NCI-H446 (cell line): ENCODE measurements around the gene EXOC6B.
A peak's percentile ranks its signal among the peaks of the same experiment; 100 is the strongest.

Experiments used
- DNase-seq, 2 experiments: peaks; one replicate each; lab custom pipeline; 2025; lab: John Stamatoyannopoulos, UW

EXOC6B gene

DNA sequence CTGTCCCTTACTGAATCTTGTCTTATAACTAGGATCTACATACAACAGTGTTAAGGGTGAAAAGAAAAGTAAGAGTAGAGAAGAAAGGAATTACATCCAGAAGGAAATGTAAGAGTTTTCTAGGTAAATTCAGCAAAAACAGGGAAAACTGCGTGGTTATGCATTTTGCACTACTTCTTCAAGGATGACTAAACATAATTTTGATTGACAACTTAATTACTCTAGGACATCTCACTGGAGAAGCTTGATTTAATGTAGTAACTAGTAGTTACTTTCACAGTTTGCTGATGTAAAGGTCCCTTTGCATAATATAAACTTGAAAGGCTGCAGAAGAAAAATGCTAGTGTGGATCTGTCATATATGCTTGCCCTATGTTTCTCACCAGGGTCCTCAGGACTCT, 464.8 kb downstream of the EXOC6B start:
- no peak for DNase-seq

DNA sequence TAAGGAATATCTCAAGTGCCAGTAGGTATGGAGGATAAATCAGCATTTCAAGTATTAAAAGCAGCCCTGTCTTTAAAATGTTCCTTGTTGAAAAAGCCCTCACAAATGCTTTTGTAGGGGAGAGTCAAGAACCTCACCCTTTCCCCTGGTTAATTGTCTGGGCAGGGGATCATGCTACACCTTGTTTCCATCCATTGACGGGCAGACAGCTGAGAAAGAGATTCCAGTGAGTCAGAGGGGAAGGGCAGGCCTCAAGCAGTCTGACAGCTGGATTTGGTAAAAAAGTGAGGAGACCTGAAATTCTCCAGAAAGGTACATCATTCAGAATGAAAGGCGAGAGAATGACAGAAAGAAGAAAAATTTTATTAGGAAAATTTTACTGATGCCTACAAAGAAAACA, 475.0 kb downstream of the EXOC6B start:
- no peak for DNase-seq

DNA sequence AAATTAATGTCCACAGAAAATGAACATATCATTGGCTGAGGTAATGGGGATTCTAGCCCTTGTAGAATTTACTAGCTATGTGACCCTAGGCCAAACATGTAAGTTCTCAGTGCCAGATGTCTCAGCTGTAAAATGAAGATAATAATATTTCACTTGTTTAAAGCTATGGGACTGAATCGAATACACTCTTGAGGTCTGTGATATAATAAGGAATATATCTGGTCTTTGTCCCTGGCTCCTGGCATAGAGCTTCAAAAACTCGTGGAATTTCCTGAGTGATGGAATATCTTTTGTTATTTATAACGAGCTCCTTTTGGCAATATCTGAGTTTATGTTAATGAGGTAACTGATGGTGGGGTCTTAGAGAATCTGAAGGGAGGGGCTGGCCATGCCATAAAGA, 476.8 kb downstream of the EXOC6B start:
- DNase-seq, result no peak

DNA sequence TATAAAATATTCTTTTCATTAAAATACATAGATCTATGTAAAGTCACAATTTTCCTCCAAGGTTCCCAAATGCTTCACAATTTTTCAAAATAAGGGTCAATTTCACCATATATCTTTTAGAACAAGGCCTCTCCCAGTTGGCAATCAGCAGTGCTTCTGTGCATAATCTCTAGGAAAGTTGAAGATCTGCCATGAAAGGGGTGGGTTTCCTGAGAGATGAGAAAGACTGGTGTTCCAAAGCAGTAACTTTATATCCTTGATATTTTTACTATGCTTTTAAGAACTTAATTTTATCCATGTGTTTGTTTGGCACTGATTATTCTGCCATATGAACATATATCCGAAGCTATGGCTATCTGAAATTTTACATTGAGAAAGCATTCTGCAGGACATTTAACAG, 478.8 kb downstream of the EXOC6B start:
- DNase-seq, result no peak

DNA sequence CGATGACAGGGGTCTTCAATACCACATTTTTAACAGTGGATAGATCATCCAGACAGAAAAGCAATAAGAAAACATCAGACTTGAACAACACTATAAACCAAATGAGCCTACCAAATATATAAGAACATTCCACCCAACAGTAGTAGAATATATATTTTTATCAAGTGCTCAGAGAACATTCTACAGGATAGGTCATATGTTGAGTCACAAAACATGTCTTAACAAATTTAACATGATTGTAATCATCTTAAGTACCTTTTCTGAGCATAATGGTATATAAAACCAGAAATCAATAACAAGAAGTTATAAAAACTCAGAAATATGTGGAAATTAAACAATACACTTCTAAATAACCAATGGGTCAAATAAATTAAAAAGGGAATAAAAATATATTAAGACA, 484.2 kb downstream of the EXOC6B start:
- no peak for DNase-seq

DNA sequence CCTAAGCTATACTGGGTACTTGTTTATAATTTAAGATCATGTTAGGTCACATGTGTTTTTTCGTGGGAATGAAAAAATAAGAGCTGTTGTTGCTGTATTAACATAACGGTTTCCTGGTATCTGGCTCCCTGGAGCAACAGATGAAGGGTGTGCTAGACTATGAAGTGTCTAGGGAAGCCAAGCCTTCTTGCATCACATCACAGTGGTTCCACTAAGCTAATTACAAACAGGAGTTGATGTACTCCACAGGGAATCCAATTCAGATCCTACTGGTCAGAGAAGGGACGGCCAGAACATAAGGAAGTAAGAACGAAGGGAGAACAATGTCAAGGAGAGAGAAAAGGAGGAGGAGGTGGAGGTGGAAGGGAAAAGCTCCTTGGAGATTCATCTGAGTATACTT, 485.2 kb downstream of the EXOC6B start:
- DNase-seq, result no peak

DNA sequence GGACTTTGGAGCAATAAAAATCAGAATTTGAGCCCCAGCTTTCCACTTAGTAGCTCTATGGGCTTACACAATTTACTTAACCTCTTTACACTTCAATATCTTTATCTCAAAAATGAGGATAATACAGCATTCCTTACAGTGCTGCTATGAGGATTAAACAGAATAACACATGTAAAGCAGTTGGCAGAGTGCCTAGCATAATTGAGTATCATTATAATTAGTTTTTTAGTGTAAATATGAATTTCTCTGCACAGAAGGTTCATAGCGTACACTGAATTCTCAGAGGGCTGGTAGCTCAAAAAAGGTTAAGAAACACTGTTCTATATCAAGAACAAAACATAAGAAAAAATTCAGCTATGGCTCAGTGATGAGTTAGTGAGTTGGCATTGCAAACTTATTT, 487.8 kb downstream of the EXOC6B start:
- no peak for DNase-seq

DNA sequence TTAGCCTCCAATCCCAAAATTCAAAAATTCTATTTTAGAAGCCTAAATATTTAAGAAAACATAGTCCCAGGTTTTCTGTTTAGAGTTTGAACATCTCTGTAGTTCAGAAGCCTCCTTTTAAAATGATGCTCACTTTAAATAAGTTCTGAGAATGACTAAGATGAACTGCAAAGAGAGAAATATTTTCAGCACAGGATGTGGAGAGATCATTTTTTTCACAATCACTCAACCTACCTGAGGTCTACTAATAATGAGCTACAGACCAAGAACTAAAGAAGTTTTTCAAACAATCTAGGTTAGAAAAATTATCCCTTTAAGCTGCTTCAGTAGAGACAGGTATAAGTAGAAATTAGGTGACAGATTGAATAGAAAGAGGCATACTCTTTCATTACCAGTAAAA, 493.1 kb downstream of the EXOC6B start:
- DNase-seq, result no peak

DNA sequence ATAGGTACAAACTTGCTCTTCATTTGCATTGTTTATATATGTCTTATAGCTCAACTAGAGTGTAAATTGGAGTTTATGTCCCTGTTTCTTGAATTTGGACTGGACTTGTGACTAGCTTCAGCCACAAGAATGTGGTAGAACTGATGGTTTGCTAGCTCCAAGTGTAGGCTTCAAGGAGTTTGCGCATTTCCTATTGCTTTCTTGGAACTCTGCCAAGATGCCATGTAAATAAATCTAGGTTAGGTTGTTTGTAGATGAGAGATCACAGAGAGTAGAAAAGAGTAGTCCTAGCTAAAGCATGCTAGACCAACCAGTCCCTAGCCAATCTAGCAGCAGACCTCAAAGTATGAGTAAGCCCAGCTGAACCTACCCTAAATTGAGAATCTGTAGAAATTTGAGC, 495.2 kb downstream of the EXOC6B start:
- DNase-seq, result no peak

DNA sequence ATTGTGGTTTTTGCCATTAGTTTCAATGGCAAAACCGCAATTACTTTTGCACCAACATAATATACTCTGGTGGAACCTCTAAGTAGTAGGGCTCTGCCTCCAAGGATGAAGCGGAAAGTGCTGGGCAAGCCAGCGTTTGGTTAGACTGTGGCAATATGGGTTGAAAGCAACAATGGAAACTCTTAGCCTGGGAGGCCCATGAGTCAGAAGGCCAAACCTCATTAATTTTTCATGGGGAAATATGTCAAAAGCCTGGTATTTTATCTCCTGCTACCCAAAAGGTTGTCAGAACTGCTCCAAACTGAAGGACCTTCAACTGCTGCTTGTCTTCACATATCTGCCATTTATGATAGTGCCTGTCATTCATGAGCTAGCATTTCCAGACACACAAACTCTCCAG, 499.1 kb downstream of the EXOC6B start:
- DNase-seq, result no peak

DNA sequence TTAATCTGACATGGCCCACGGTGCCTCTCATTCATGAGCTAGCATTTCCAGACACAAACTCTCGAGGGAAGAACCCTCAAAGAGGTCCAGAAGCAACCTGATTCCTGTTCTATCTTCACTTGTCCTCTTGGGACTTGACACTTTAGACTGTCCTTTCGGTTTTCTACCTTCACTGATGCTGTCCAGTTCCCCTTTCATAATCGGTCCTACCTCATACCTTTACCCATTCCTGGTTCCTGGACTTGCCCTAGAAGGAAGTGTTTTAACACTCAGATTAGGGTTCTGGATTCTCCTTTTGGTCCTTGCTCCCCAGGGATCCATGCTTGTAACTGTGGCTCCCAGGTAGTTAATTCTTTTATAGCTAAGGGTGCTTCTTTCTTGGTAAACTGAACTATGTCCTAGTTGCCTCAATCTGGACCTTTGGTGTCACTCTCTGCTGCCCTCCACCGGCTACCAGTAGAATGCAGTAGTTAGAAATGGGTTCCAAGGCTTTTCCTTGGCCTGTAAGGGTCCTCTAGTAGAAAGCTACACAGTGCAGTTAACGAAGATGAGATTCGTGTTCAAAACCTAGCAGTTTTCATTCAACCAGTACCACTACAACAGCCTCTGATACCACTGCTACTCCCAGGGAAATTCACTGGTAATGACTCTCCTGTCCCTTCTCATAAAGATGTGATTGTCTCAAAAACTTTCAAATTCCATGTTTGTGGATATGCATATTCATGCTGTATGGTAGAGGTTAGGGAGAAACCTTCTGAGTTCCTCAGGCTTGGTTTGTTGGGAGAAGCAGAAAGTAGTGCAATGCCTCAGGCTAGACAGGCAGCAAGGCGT, 500.0 kb downstream of the EXOC6B start:
- peak in 1 of 2 experiments; percentile 28 for DNase-seq

DNA sequence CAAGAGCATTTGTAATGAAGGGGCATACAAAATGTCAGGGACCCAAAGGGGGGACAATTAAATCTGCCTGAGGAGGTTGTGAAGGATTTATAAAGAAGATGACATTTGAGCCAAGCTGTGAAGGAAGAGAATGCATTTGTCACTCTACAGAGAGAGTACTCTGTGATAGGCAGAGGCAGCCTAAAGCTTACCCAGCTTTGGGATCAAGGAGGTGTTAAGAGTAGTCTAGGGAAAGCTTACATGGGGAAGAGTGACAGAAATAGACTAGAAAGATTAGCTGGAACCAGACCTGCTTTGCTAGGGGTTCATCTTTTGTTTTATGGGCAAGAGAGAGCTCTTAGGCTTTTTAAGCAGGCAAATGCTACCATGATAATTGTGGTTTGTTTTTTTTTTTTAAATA, 509.1 kb downstream of the EXOC6B start:
- DNase-seq, result no peak

DNA sequence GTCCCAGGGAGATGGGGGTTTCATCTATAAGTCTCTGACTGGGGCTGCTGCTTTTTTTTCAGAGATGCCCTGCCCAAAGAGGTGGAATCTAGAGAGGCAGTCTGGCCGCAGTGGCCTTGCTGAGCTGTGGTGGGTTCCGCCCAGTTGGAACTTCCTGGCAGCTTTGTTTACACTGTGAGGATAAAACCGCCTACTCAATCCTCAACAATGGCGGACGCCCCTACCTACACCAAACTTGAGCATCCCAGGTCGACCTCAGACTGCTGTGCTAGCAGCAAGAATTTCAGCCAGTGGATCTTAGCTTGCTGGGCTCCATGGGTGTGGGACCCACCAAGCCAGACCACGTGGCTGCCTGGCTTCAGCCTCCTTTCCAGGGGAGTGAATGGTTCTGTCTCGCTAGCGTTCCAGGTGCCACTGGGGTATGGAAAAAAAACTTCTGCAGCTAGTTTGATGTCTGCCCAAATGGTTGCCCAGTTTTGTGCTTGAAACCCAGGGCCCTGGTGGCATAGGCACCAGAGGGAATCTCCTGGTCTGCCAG, 525.6 kb downstream of the EXOC6B start:
- no peak for DNase-seq

DNA sequence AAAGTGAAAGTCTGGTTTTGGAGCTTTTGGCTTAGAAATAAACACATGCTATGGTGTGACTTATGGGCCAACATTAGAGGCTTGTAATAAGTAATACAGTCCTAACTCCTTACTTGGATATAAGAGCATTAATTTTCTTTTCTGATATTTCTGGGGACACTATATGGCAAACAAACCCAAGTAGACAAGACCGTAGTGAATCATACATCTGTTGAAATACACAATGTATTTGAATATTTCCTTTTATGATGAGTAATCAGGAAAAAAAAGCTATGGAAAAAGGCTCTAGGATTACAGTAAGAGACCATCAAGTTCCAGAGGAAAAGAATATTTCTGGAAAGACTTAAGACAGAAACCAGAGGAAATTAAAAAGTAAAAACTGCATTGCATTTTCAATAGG, 532.2 kb downstream of the EXOC6B start:
- DNase-seq, result no peak

DNA sequence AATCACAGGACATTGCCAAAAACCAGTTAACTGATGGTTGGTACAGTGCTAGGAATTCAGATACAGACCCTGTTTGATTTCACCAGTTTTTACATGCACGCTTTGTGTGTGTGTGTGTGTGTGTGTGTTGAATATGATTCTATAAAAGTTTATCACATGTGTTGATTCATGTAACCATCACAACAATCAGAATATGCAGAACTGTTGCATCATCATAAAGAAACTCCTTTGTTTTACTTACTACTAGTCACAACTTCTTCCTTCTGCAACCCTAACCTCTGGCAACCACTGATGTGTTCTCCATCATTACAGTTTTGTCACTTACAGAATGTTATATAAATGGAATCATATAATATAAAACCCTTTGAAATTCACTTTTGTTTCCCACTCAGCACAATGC, 533.4 kb downstream of the EXOC6B start:
- no peak for DNase-seq

DNA sequence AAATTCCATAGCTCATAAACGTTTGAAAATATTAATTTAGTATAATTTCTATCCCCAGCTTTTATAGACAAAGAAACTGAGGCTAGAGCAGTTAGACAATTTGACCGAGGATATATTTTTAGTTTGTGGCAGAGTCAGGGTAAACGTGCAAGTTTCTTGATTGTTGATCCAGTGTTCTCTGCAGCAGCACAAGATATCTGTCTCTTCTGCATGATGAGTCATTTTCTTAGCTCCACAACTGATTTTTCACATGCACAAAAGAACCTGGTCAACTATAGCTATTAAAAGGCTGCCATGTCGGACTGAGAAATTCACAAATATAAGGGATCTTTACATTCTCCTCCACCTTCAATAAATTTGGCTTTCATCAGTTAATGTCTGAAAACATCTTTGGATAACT, 534.8 kb downstream of the EXOC6B start:
- DNase-seq, result no peak

DNA sequence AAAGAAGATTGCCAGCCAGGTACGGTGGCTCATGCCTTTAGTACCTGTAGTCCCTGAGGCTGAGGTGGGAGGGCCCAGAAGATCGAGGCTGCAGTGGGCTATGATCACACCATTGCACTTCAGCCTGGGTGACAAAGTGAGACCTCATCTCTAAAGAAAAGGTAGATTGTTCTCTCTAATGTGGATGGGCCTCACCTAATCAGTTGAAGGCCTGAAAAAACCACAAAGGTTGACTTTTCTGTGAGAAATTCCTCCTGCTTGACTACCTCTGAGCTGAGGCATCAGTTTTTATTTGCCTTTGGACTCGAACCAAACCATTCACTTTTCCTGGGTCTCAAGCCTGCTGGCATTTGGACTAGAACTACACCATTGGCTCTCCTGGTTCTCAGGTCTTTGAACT, 536.1 kb downstream of the EXOC6B start:
- no peak for DNase-seq

DNA sequence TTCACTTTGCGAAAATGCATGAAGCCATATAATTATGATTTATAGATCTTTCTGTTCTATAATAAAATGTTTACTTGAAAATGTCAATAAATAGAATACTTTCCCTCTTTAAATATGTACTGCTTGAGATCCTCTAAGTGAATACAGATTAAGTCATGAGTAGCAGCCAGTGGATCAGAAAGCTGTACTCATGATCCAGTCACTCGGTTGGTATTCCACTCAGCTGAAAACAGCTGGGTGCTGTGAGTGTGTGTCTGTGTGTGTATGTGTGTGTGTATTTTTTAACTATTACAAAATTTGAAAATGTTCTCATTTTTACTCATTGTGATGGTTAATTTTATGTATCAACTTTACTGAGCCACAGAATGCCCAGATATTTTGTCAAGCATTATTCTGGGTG, 536.5 kb downstream of the EXOC6B start:
- no peak for DNase-seq

DNA sequence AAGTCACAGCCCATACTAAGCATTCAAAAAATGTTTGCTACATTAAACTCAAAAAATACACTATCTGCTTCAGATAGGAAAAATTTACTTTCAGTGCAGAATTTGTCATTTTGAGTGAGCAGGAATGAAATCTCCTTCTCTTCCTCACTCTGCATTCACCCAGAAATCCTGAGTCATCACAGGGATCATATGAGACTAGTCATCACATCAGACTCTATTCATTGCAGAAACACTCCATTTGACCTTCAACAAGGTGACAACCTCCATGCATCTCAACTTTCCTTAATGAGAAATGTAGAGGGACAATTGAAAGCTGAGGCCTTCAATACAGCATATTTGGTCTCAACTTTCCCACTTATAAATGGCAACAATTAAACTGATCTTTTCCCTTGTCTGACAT, 547.8 kb downstream of the EXOC6B start:
- no peak for DNase-seq

DNA sequence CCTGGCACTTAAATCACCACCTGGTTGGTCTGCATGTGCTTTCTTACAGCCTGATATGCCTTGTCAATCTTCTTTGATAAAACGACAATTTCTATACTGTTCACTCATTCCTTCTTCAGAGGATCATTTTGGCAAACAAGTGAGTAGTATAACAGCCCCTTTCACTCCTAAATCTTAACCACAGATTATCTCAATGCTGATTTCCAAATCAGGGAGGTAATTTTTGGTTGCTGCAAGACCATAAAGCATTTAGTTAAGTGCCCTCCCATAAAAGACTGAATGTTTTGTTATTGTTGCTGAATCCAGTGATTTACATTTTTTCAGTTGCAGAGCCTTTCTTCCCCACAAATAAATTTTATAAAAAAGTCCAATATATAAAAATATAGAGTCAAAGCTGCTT, 549.0 kb downstream of the EXOC6B start:
- DNase-seq, result no peak

DNA sequence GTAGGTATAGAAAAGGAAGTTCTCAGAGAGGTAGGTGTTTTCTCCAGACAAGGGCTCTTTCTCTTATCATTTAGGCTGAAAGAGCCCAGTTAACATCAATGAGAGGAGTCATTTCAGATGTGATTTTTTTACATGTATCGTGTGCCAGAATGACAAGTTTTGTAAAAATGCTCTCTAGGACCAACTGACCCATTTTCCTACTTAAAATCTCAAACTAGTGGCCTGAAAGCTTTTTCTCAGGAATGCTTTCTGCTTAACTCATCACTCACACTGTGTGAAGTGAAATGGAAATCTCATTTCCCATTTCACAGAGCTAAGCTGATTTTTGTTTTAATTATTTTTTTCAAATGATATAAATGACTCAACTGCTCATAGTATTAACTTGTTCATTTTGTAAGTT, 549.5 kb downstream of the EXOC6B start:
- DNase-seq, result no peak

DNA sequence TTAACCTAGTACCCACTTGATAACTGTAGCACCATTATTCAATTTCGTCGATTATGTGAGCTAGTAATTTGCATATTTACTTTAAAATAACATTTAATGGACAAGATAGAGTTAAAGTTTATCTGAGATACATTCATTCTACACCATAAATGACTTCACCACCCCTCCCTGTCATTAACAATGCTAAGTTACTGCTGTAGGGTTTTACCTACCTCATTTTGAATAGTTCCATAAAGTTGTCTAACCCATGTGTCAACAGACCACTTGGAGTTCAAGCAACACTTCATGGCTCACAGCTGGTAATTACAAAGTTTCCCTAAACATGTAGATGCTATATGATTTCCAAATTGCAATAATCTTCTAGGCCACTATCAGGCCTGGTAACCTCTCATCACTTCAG, 550.7 kb downstream of the EXOC6B start:
- DNase-seq, result no peak

DNA sequence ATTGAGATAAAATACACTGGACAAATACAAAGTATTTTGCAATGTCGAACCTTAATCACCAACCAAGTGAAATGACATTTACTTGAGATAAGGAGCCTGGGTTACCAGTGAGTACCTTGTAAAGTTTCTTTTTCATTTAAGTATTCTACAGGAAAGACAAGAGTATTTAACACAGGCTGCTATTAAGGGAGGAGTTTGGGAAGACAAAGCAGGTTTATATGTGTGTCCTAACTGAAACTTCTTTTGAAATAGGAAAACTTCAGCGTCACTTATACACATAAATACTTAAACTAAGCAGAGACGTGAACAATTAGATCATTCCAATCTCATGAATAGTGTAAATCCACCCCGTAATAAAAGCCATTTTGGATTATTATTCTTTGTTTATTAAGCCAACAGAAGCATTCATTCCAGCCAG, 551.4 kb downstream of the EXOC6B start:
- DNase-seq, result no peak

DNA sequence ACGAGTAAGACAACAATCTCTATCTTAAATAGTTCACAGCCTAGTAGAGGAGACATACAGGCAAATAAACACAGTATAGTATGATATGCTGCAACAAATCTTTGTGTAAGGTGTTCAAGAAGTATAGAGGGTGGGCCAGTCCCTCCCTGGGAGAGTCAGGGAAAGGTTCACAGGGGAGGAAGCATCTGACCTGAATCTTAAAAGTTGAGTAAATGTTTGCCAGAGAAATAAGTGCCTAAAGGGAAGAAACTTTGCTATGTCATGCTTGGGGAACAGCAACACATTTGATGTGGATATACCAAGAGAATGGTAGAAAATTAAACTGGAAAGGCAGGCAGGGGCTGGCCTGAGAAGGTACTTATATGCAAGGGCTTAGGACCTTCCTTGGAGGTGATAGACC, 552.4 kb downstream of the EXOC6B start:
- no peak for DNase-seq
